GM18870 (cell line): Measurements from ENCODE around the gene HOXA11.

Source experiments
- ATAC-seq: cut with Tn5 transposase; IDR thresholded peaks from one replicate; pipeline ENCODE4 v1.9.1; 2021; ENCODE audit warnings: moderate library complexity; ENCODE audit not compliant: unreplicated experiment

The HOXA11 gene

GRCh38 chr7:27194002-27194352 is 8.9 kb upstream of the HOXA11 start:
- no peak for ATAC-seq

GRCh38 chr7:27193335-27194001 is 8.4 kb upstream of the HOXA11 start:
- ATAC-seq: no peak

- ATAC-seq: no peak
Observed at GRCh38 chr7:27192546-27193334, 7.7 kb upstream of the HOXA11 start.

GRCh38 chr7:27191833-27192545 is 7.0 kb upstream of the HOXA11 start:
- ATAC-seq: no peak

GRCh38 chr7:27191161-27191731 is 6.2 kb upstream of the HOXA11 start:
- ATAC-seq: no peak

- no peak for ATAC-seq
Observed at GRCh38 chr7:27189997-27190748, 5.1 kb upstream of the HOXA11 start.

- ATAC-seq: no peak
Observed at GRCh38 chr7:27189295-27189996, 4.4 kb upstream of the HOXA11 start.

- no peak for ATAC-seq
Observed at GRCh38 chr7:27188386-27189294, 3.6 kb upstream of the HOXA11 start.

- no peak for ATAC-seq
Observed at GRCh38 chr7:27187475-27188385, 2.7 kb upstream of the HOXA11 start.

- ATAC-seq: no peak
Observed at GRCh38 chr7:27186668-27187474, 1.8 kb upstream of the HOXA11 start.

GRCh38 chr7:27185854-27186667 is 1.0 kb upstream of the HOXA11 start:
- no peak for ATAC-seq

- ATAC-seq: no peak
Observed at GRCh38 chr7:27184337-27185012, 557 bp downstream of the HOXA11 start.

- ATAC-seq: no peak
Observed at GRCh38 chr7:27183682-27184336, 1.2 kb downstream of the HOXA11 start.

GRCh38 chr7:27182861-27183681 is 2.0 kb downstream of the HOXA11 start:
- no peak for ATAC-seq
